Medulla oblongata (tissue), 1 donor: ENCODE results near the gene FASTKD1.
"Not testable (repeated sequence)": the region's sequence is repeated elsewhere in the genome, so short reads cannot be mapped to it uniquely, and the experiment has no call there.

Source experiments
- DNase-seq: peaks from one replicate; pipeline ENCODE4 v3.0.0-alpha.2; 2015; ENCODE audit errors: extremely low spot score

The FASTKD1 gene

DNA sequence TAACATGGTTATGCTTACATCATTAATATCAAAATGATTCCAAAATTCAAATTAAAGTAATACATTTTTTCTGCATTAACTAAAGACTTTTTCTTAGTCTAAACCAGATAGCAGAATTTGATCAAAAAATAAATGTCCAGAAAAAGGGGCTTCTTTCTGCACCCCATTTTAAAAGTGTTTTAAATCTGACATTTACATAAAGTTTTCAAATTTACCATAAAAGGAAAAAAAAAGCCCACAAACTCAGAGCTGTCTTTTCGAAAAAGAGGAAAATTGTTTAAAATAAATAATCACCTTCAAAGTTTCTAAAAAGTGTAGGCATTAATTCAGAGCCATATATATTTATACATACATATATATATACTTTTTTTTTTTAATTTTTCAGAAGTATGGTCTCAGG, 1.5 kb downstream of the FASTKD1 start:
- DNase-seq: no peak

DNA sequence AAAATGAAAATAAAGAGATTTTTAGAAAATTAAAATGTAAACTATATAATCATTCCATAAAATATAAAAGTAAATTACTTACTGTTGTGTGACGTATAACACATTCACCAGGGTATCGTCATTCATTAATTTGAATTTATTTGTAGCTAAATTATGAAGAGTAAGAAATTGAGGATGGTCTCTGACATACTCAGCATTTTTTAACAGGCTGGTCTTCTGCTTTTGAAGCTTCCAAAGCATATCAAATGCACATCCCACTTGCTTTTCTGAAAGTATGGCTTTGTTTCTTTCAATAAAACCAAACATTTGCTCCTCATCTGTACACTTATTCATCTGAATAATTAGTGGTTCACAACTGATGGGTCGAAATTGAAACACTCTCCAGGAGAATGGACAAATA, 2.1 kb downstream of the FASTKD1 start:
- no peak for DNase-seq

DNA sequence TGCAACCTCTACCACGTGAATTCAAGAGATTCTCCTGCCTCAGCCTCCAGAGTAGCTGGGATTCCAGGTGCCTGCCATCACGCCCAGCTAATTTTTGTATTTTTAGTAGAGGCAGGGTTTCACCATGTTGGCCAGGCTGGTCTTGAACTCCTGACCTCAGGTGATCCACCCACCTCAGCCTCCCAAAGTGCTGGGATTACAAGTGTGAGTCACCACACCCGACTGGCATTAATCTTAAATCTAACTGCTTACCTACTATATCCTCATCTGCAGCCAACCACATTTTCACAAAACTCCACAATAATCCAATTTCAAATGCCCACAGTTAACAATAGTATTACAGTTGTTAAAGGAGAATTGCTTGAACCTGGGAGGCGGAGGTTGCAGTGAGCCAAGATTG, 2.9 kb downstream of the FASTKD1 start:
- DNase-seq: not testable (repeated sequence)

DNA sequence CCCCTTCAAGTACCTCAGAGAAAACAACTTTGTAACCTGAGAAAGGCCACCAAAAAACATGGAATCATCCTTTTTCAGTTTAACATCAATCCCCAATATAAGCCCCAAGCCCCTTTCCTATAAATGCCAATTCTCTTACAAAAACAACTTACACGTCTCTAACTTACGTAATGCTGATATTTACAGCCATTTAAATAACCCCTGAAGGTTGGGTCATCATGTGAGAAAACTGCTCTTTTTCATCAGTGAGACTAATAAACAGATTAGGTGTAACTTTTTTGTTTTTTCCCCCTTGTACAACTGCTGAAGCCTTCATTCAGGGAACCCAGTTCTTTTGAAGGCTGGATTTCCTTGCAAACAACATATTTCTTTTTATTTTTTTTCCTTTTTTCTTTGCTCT, 3.7 kb downstream of the FASTKD1 start:
- DNase-seq: no peak

DNA sequence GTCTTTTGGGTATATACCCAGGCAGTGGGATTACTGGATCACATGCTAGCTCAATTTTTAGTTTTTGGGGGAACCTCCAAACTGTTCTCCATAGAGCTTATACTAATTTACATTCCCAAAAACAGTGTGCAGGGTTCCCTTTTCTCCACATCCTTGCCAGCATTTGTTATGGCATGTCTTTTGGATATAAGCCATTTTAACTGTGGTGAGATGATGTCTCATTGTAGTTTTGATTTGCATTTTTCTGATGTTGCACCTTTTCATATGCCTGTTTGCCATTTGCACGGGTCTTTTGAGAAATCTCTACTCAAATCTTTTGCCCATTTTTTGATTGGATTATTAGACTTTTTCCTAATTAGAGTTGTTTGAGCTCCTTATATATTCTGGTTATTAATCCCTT, 8.0 kb downstream of the FASTKD1 start:
- DNase-seq: no peak

DNA sequence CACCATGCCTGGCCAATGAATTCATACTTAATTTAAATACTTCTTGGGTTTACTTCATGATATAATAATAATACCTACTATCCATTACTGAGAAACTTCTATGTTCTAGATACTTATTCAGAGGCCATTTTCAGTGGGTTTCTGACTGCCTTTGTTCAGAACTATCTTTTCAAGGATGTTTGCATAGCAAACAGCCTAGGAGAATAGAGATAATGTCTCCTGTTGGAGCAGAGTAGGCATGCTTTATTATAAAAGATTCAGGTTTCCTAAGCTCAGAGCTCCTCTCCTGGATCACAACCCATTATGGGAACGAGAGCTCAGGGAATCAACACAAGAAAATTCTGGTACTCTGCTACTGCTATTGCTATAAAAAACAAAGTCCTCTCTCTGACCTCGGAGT, 11.1 kb downstream of the FASTKD1 start:
- no peak for DNase-seq

DNA sequence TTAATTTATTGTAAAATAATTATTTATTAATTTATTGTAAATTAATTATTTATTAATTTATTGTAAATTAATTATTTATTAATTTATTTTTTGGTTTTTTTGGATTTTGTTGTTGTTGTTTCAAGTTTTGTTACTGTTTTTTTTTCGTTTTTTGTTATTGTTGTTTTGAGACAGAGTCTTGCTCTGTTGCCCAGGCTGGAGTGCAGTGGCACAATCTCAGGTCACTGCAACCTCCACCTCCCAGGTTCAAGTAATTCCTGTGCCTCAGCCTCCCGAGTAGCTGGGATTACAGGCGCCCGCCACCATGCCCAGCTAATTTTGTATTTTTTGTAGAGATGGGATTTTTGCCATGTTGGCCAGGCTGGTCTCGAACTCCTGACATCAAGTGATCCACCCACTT, 11.6 kb downstream of the FASTKD1 start:
- not testable (repeated sequence) for DNase-seq

DNA sequence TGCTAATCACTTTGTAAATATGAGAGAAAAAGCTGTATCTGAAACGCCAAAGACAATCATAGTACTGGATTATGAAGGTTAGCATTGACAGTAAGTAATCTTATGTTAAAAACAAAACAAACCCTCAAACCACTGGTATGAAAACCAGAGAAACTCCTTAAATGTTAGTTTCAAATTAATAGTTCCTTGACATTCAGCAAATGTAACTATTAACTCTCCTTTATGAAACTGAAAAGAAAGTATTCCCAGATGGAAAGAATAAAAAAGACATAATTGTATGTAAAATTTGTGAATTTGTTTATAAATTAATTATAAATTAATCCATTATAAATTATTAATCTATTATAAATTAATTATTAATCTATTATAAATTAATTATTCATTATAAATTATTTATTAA, 12.3 kb downstream of the FASTKD1 start:
- no peak for DNase-seq

DNA sequence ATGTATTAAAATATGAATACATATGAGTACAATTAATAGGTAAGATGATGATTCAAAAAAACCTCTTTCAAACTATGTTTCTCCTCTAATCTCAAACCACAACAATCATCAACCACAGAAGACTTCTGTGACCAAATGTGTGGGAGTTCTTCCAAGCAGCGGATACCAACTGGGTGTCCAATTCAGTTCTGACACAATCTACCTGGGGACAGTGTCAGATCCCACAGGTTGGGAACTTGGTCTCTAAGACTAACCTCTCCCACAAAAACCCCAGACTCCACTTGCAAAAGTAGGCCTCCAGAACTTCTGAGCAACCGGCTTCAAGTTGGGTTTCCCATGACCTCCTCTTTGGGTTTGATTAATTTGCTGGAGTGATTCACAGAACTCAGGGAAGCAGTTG, 26.9 kb downstream of the FASTKD1 start:
- DNase-seq: no peak

DNA sequence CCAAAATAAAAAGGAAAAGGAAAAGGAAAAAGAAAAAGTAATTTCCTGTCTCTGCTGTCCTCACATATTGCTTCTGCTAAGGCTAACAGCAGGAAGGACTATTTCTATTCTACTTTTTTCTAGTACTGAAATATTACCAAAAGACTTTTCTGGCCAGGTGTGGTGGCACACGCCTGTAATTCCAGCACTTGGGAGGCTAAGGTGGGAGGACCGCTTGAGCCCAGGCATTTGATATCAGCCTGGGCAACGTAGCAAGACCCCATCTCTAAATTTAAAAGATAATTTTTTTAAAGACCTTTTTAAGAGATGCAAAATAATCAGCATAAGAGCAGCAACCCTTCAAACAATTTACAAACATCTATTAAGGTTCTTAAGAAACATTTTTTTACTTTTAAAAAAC, 31.2 kb downstream of the FASTKD1 start:
- DNase-seq: no peak

DNA sequence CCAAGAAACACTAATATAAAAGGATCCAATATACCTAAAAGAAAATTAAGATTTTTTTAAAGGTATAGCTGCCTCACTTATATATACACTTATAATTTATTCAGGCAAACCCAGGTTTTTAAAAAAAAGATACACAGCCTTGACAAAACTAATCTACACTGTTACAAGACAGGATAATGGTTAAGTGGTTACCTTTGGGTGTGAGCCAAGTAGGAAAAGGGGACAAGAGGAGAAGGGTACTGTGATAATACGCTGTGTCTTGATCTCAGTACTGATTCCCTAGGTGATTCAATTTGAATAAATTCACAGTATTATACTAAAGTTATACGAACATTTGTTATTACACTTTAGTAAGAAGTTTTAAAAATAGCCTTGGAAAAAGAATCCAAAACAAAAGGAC, 33.5 kb downstream of the FASTKD1 start:
- no peak for DNase-seq

DNA sequence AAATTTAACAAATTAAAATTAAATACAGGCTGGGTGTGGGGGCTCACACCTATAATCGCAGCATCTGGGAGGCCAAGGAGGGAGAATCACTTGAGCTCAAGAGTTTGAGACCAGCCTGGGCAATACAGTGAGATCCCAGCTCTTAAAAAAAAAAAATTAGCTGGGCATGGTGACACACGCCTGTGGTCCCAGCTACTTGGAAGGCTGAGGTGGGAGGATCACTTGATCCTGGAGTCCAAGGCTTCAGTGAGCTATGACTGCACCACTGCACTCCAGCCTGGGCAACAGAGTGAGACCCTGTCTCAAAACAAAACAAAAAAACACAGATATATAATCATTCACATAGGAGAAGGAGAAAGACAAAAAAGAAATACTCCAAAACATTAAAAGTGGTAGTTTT, 34.2 kb downstream of the FASTKD1 start:
- DNase-seq: not testable (repeated sequence)

DNA sequence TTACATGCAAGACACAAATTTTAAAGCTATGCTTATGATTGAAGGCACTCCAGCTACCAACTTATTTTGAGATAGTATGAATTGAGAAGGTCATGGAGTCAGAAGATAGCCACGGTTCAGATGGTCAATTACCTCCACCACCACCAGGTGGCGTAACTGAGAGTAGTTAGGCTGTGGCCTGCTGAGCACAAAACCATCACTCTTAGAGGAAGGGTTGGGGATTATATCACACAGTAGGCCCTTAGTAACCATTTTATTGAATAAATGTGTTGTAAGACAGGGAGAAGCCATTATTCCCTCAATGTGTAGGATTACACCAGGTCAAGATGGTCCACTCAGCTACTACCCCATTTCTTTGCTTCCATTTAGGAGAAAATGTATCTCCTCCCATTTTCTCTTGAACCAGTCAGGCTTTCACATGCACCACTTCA, 45.4 kb downstream of the FASTKD1 start:
- DNase-seq: peak; percentile 77

DNA sequence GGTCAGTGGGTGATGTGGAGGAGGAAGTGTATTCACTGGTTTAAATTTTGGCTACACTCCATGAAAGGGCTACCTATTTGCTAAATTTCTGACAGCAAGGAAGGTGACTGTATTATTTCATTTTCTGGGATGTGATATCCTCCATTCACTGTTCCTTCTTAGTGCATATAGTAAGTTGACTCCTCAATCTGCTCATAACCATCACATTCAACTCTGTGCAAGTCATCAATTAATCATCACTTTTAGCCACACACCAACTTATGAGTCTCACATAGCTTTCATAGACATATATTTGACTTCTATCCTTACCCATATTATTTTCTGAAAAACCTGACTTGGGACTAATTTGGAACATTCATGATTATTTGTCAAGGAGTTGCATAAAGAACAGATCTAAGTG, 47.2 kb downstream of the FASTKD1 start:
- DNase-seq: no peak

DNA sequence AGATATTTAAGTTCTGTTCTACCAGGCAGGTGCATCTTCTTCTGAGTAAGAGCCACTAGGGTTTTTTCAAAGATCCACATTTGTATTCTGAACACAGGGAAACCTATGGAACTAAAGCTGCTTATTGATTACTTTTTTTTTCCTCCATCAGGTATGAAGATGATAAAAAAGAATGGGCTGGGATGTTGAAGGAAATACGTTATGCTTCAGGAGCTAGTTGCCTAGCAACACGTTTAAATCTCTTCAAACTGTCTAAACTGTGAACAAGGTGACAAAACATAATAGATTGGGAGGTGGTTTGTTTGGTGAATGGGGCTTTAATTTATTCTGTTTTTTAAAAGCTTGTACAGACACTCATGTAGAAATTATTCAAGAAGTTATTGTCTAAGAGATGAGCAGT, 48.2 kb downstream of the FASTKD1 start:
- DNase-seq: no peak

DNA sequence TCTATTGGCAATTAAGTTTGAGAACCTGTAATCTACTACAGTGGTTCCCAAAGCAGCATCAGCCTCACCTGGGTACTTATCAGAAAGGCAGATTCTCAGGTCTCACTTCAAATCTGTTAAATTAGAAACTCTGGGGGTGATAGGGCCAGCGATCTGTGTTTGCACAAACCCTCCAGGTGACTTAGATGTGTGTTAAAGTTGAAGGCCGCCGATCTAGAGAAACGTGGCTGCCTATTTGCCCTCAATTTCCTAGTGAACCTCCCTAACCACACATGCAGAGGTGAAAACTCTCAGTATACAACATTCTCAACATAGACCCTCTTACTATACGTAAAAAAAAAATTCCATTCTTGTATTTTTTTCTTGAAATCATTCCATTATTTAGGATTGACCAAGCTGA, 50.0 kb downstream of the FASTKD1 start:
- DNase-seq: no peak

DNA sequence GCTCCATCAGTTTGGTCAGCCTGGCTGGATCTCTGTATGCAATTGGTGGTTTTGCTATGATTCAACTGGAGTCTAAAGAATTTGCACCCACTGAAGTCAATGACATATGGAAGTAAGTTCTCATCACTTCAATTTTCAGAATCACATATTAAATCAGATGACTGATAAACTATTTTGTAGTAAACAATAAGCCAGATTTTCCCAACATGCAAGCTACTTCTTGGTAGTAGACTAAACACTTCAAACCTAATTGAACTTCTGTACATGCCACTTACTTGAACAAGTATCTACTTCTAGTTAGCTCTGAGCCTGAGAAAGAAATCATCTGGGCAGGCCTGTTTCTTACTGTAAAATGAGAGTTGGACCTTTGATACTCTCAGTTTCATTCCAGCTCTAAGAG, 52.8 kb downstream of the FASTKD1 start:
- no peak for DNase-seq

DNA sequence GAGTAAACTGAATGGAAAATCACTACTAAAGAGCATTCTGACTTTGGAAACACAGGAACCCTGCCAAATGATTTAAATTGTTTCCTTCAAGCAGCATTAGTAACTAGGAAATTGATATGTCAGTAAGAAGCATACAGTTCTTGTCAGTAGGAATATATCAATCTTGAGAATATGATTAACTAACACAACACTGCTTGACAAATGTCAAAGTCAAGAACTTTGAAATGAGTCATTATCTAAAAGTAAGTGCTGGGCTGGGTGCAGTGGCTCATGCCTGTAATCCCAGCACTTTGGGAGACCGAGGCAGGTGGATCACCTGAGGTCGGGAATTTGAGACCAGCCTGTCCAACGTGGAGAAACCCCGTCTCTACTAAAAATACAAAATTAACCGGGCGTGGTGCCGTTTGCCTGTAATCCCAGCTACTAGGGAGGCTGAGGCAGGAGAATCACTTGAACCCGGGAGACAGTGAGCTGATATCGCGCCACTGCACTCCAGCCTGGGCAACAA, 57.1 kb downstream of the FASTKD1 start:
- DNase-seq: not testable (repeated sequence)

DNA sequence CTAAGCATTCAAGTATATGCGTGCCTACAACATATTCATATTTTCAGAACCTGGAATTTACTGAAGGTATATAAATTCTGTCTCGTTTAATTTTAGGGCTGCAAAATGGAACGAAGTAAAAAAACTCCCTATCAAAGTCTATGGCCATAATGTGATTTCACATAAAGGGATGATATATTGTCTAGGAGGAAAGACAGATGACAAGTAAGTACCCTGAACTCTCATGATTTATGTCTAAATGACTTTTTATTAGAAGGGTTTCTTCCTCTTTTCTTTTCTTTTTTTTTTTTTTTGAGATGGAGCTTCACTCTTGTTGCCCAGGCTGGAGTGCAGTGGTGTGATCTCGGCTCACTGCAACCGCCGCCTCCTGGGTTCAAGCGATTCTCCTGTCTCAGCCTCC, 58.9 kb downstream of the FASTKD1 start:
- DNase-seq: not testable (repeated sequence)

DNA sequence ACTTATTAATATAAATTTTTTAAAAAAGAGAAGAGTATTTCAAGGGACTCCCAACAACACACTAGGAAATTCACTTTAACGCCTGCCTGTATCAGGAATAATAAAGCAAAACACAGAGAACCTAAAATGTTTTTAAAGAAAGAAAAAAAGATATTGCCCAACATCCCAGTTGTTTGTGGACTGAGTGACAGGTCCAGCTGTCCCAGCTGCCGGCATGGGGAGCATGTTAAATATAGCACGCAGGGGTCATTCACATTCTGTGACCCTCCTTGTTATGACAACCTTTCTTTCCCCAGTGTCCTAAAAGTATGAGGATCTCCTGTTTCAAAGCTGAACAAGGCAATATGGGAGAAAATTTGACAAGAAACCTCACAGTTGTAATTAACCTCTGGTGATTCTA, 59.7 kb downstream of the FASTKD1 start:
- DNase-seq: no peak

DNA sequence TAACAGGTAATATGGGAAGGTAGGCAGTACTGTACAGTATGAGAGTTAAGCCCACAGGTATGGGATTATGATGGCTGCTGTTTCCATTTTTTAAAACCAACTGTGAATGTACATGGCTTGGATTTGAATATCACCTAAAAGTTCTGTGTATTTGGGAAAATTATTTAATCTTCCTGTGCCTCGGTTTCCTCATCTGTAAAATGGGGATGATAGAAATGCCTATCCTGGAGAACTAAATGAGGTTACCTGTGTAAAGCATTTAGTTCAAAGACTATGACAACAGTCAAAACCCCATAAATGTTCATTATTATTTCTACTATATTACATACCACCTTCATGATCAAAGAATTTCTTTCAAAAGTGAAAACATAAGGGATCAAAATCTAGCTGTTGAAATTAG, 60.6 kb downstream of the FASTKD1 start:
- no peak for DNase-seq

DNA sequence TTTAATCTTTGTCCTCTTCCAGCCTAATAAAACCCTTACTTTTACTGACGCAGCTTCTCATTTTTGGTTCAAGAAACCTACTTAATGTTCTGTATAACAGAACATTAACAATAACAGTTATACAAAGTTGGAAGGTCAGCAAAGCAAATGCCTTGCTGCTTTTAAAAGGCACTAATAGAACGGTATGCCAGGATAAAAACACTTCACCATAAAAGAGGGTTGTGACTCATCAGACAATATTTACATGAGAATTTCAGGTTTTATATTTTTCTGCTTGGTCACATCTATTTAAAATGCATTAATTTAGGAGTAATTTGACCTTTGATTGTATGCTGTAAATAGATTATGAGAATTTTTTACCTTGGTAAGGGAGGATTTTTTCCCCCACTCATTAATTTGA, 61.1 kb downstream of the FASTKD1 start:
- no peak for DNase-seq

DNA sequence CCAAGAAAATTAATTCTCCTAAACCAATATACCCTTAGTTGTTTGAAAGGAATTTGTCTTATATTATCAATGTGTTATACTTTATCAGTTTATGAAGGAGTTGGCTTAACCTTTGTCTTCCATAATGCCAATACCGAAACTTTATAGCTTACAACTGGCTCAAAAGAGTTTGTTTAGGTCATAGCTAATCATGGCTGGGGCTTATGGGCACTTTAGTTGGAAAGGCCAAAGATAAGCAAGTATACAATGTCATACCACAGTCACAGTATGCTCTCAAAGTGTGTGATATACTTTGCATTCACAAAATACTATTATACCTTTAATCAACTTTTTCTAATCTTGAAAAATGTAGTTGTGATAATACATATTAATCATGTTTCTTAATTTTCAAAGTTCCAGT, 61.8 kb downstream of the FASTKD1 start:
- no peak for DNase-seq

DNA sequence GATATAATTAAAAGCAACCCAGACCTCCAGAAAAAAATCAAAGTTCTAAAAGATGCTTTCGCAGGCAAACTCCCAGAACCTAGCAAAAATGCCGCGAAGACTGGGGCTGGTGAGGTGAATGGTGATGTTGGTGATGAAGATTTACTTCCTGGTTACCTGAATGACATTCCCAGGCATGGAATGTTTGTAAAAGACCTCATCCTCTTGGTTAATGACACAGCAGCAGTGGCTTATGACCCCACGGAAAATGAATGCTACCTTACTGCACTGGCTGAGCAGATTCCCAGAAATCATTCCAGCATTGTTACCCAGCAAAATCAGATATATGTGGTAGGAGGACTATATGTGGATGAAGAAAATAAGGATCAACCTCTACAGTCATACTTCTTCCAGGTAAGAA, 63.2 kb downstream of the FASTKD1 start:
- DNase-seq: no peak

DNA sequence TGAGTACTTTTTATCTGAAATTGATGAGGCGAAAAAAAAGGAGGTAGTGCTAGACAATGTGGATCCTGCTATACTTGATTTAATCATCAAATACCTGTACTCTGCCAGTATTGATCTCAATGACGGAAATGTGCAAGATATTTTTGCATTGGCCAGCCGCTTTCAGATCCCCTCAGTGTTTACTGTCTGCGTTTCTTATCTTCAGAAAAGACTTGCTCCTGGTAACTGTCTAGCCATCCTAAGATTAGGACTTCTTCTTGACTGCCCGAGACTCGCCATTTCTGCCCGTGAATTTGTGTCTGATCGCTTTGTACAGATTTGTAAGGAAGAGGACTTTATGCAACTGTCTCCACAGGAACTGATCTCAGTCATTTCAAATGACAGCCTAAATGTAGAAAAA, 63.7 kb downstream of the FASTKD1 start:
- DNase-seq: no peak
